B cell (primary cell): ENCODE measurements around the gene ETV6. TPM values are rescaled to one million over a fixed set of nuclear protein-coding genes. Genes with fewer than 3 reads are reported as not detected.

Experiments
- ATAC-seq: fragments of 200-7000 bp; cut with Tn5 transposase; one replicate; pipeline ENCODE4 v1.10.0; 2021; ENCODE audit warnings: low read depth, mild to moderate bottlenecking, moderate number of reproducible peaks, moderate library complexity
- CTCF ChIA-PET: fragments of 350-600 bp; sonication (Branson Sonifier 250); formaldehyde crosslinking; loops from one replicate; lab custom pipeline; 2021; ENCODE audit warnings: antibody characterized with exemption, inconsistent platforms; lab: Charles Lee
- POLR2A ChIA-PET: fragments of 350-600 bp; sonication (Branson Sonifier 250); formaldehyde crosslinking; loops from one replicate; lab custom pipeline; 2021; ENCODE audit warnings: antibody characterized with exemption; lab: Charles Lee
- DNase-seq: peaks from one replicate; pipeline ENCODE4 v3.0.0; 2013
- H2AFZ ChIP-seq: 2 replicates; pipeline ENCODE4 v1.6.1; 2012; ENCODE audit warnings: mild to moderate bottlenecking, low read depth, low read length; ENCODE audit not compliant: insufficient read depth, poor library complexity, severe bottlenecking
- H3K27ac ChIP-seq, 2 donors: 1 replicate in 1 of 2; 2 replicates in 1 of 2; pipeline ENCODE4 v1.5.1; 2012 to 2013; ENCODE audit warnings: low read length in 2 of 2, mild to moderate bottlenecking in 2 of 2, moderate library complexity in 1 of 2
- H3K27me3 ChIP-seq, 4 experiments: fragments of 200-600 bp in 1 of 4; sonication (generic) in 1 of 4; replicated peaks in 1 of 4; 1 replicate in 2 of 4; 2 replicates in 2 of 4; pipeline versions ENCODE4 v1.6.1 to v1.7.0; 2013 to 2016; ENCODE audit warnings: low read length in 3 of 4, mild to moderate bottlenecking in 2 of 4, mixed read lengths in 1 of 4, moderate library complexity in 1 of 4; ENCODE audit not compliant: insufficient read depth in 4 of 4, control insufficient read depth in 3 of 4; ENCODE audit errors: control extremely low read depth in 1 of 4
- H3K36me3 ChIP-seq, 2 experiments: replicated peaks in 1 of 2; 1 replicate in 1 of 2; 2 replicates in 1 of 2; pipeline versions ENCODE4 v1.6.1 to v1.7.1; 2013; ENCODE audit warnings: low read length in 1 of 2; ENCODE audit not compliant: insufficient read depth in 2 of 2, control insufficient read depth in 1 of 2; ENCODE audit errors: control extremely low read depth in 1 of 2, extremely low read depth in 1 of 2
- H3K4me1 ChIP-seq, 2 donors: fragments of 200-600 bp in 1 of 2; sonication (generic) in 1 of 2; 1 replicate in 1 of 2; 2 replicates in 1 of 2; pipeline versions ENCODE4 v1.5.1 to v1.6.1; 2013 to 2017; ENCODE audit warnings: low read length in 2 of 2; ENCODE audit not compliant: control insufficient read depth in 2 of 2, insufficient read depth in 2 of 2
- H3K4me2 ChIP-seq: replicated peaks from 2 replicates; pipeline ENCODE3; 2012; ENCODE audit warnings: mild to moderate bottlenecking, low read depth, low read length; ENCODE audit not compliant: poor library complexity, severe bottlenecking
- H3K4me3 ChIP-seq, 5 experiments: fragments of 200-600 bp in 1 of 5; sonication (generic) in 1 of 5; 1 replicate in 3 of 5; 2 replicates in 2 of 5; pipeline versions ENCODE4 v1.5.1 to v1.7.0; 2011 to 2016; ENCODE audit warnings: low read length in 4 of 5, mild to moderate bottlenecking in 4 of 5, low read depth in 2 of 5, control low read depth in 1 of 5, moderate library complexity in 1 of 5; ENCODE audit not compliant: insufficient read depth in 1 of 5; ENCODE audit errors: control extremely low read depth in 1 of 5, extremely low read depth in 1 of 5
- H3K79me2 ChIP-seq: fragments of 200-600 bp; sonication (generic); one replicate; pipeline ENCODE4 v1.6.0; 2016; ENCODE audit warnings: low read length; ENCODE audit not compliant: control insufficient read depth, insufficient read depth
- H3K9ac ChIP-seq: fragments of 200-600 bp; sonication (generic); 2 replicates; pipeline ENCODE4 v1.6.1; 2017; ENCODE audit warnings: mild to moderate bottlenecking, low read length, moderate library complexity
- H3K9me3 ChIP-seq, 3 donors: one replicate each; pipeline versions ENCODE4 v1.6.1 to v1.7.1; 2013; ENCODE audit warnings: low read length in 2 of 3; ENCODE audit not compliant: control insufficient read depth in 2 of 3, insufficient read depth in 1 of 3; ENCODE audit errors: control extremely low read depth in 1 of 3
- H4K20me1 ChIP-seq: 2 replicates; pipeline ENCODE4 v1.6.0; 2012; ENCODE audit warnings: mild to moderate bottlenecking, low read length; ENCODE audit not compliant: insufficient read depth, control insufficient read depth, poor library complexity, severe bottlenecking
- H3K27ac Mint-ChIP-seq: one replicate; pipeline ENCODE4 v1.8.0; 2021; ENCODE audit warnings: mixed read lengths
- H3K27me3 Mint-ChIP-seq: one replicate; pipeline ENCODE4 v1.8.0; 2021; ENCODE audit warnings: mixed read lengths
- H3K4me1 Mint-ChIP-seq: one replicate; pipeline ENCODE4 v1.8.0; 2021; ENCODE audit warnings: mixed read lengths
- H3K4me3 Mint-ChIP-seq: one replicate; pipeline ENCODE4 v1.8.0; 2021; ENCODE audit warnings: mixed read lengths
- H3K9me3 Mint-ChIP-seq: one replicate; pipeline ENCODE4 v1.8.0; 2022; ENCODE audit warnings: mixed read lengths; ENCODE audit not compliant: insufficient read depth
- EZH2 ChIP-seq: IDR thresholded peaks from 2 replicates; pipeline ENCODE4 v1.6.1; 2012; ENCODE audit warnings: borderline replicate concordance, low read depth, mild to moderate bottlenecking, moderate library complexity, low read length; ENCODE audit not compliant: insufficient read depth, poor library complexity, severe bottlenecking
- WGBS: methylation state at CpG from one replicate; pipeline ENCODE4 v1.1.5; 2013; ENCODE audit warnings: missing lambda C conversion rate; ENCODE audit not compliant: insufficient coverage; 5-methylcytosine and 5-hydroxymethylcytosine counted together
- intact Hi-C: fragments of 100-400 bp; cut with micrococcal nuclease; formaldehyde crosslinking; loops from one replicate; pipeline ENCODE4 v1.10.0; 2022
- polyA plus RNA-seq: library from polyadenylated mRNA; depleted of rRNA; stranded (reverse); fragments of >200 nt; gene quantifications from 2 replicates; pipeline ENCODE4 v1.2.3, GENCODE V29; 2012
- total RNA-seq, 2 donors: library from RNA; stranded (reverse); fragments of 120-200 nt in 1 of 2; gene quantifications; 1 replicate in 1 of 2; 2 replicates in 1 of 2; pipeline versions ENCODE4 v1.2.3 to v1.2.4, GENCODE V29; 2013 to 2022
- TF ChIP-seq, protein P1 (sequence below): fragments of 200-600 bp; IDR thresholded peaks from one replicate; pipeline ENCODE4 v1.8.0; 2022; ENCODE audit warnings: antibody characterized with exemption, mild to moderate bottlenecking

The ETV6 gene
- total and polyA plus RNA-seq, 2 donors (not counting 1 experiment from before 2014, with no cell fraction given), result 17.4 to 123 TPM

GRCh38 chr12:11917501-11917900 lies 268.0 kb downstream of the ETV6 start:
- H3K36me3 ChIP-seq, result no peaks in the 10 kb centered on the region
- no peak overlapping the region for H3K9ac ChIP-seq
- H3K4me1 ChIP-seq, result no peaks in the 10 kb centered on the region
- no peaks in the 10 kb centered on the region for H3K27me3 ChIP-seq
- H3K79me2 ChIP-seq, result no peaks in the 10 kb centered on the region
- no peak overlapping the region for H3K4me3 ChIP-seq
- no peaks in the 10 kb centered on the region for H4K20me1 ChIP-seq
- TF ChIP-seq EZH2, result no peak
- TF ChIP-seq, protein P1, sequence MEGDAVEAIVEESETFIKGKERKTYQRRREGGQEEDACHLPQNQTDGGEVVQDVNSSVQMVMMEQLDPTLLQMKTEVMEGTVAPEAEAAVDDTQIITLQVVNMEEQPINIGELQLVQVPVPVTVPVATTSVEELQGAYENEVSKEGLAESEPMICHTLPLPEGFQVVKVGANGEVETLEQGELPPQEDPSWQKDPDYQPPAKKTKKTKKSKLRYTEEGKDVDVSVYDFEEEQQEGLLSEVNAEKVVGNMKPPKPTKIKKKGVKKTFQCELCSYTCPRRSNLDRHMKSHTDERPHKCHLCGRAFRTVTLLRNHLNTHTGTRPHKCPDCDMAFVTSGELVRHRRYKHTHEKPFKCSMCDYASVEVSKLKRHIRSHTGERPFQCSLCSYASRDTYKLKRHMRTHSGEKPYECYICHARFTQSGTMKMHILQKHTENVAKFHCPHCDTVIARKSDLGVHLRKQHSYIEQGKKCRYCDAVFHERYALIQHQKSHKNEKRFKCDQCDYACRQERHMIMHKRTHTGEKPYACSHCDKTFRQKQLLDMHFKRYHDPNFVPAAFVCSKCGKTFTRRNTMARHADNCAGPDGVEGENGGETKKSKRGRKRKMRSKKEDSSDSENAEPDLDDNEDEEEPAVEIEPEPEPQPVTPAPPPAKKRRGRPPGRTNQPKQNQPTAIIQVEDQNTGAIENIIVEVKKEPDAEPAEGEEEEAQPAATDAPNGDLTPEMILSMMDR, result no peak
- no peak for DNase-seq
- no peak overlapping the region for H3K27ac ChIP-seq
- H3K27ac Mint-ChIP-seq, result no peak overlapping the region
- ATAC-seq, result no peak
- no peak overlapping the region for H2AFZ ChIP-seq
- no peaks in the 10 kb centered on the region for H3K9me3 Mint-ChIP-seq
- no peak overlapping the region for H3K4me2 ChIP-seq
- peaks cover 14% of the 10 kb centered on the region for H3K27me3 Mint-ChIP-seq
- H3K4me3 Mint-ChIP-seq, result no peak overlapping the region
- H3K4me1 Mint-ChIP-seq, result no peaks in the 10 kb centered on the region
- POLR2A ChIA-PET, result interaction anchor here (0.6 kb wide), 1 partner anchor 339 kb away, joined by 3 read pairs; no protein-coding TSS in a partner anchor
- CTCF ChIA-PET, result no interaction called here
- 100% methylated on average over 1 of the region's 4 CpGs for WGBS
- intact Hi-C loops, result no loop called here
- no peaks in the 10 kb centered on the region for H3K9me3 ChIP-seq

DNA sequence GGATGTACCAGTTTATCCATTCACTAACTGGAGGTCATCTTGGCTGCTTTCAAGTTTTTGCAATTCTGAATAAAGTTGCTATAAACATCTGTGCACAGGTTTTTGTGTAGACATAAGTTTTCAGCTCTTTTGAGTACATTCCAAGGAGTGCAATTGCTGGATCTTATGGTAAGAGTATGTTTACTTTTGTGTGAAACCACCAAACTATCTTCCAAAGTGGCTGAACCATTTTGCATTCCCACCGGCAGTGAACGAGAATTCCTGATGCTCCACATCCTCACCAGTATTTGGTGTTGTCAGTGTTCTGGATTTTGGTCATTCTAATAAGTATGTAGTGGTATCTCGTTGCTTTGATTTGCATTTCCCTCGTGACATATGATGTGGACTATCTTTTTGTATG lies 270.8 kb downstream of the ETV6 start:
- no peaks in the 10 kb centered on the region for H4K20me1 ChIP-seq
- ChIA-PET POLR2A (no interaction called here), CTCF (no interaction called here)
- no peak for ATAC-seq
- H3K4me3 ChIP-seq, result no peak overlapping the region
- no peaks in the 10 kb centered on the region for H3K36me3 ChIP-seq
- no peaks in the 10 kb centered on the region for H3K4me1 ChIP-seq
- H3K9ac ChIP-seq, result no peak overlapping the region
- no peak overlapping the region for H2AFZ ChIP-seq
- no peak overlapping the region for H3K4me2 ChIP-seq
- no peaks in the 10 kb centered on the region for H3K79me2 ChIP-seq
- H3K27me3 ChIP-seq, result no peaks in the 10 kb centered on the region
- no peak for TF ChIP-seq EZH2
- TF ChIP-seq, protein P1, result no peak
- H3K9me3 Mint-ChIP-seq, result no peaks in the 10 kb centered on the region
- no peaks in the 10 kb centered on the region for H3K4me1 Mint-ChIP-seq
- intact Hi-C loops, result no loop called here
- no peak overlapping the region for H3K27ac Mint-ChIP-seq
- DNase-seq, result no peak
- WGBS, result no CpG with 5 or more reads among the region's 4 CpGs
- peaks cover 18% of the 10 kb centered on the region for H3K27me3 Mint-ChIP-seq
- H3K27ac ChIP-seq, result no peak overlapping the region
- H3K4me3 Mint-ChIP-seq, result no peak overlapping the region
- peaks cover 0 to 2% (median 0%) of the 10 kb centered on the region in 3 donors for H3K9me3 ChIP-seq
